IMR-90 (cell line): ENCODE data around the gene NECAB2. TPM values are rescaled to one million over a fixed set of nuclear protein-coding genes. Genes with fewer than 3 reads are reported as not detected.

ENCODE experiments used
- ATAC-seq: fragments of 200-7000 bp; cut with Tn5 transposase; 2 replicates; pipeline ENCODE4 v1.9.1; 2020; ENCODE audit warnings: low read depth, mild to moderate bottlenecking, moderate library complexity
- BruUV-seq: library from RNA; stranded (reverse); fragments of 400-500 nt; replicated peaks from 2 replicates; lab custom pipeline; 2021; lab: Mats Ljungman, UMichigan
- CTCF ChIA-PET: fragments of 300-600 bp; formaldehyde crosslinking; extraction: SDS; loops from one replicate; lab custom pipeline; 2021; ENCODE audit warnings: antibody characterized with exemption; lab: Yijun Ruan, JAX
- POLR2A ChIA-PET: fragments of 300-600 bp; sonication (Branson Sonifier 250); formaldehyde crosslinking; loops from one replicate; lab custom pipeline; 2022; ENCODE audit warnings: antibody characterized with exemption; ENCODE audit not compliant: unreplicated experiment; lab: Charles Lee
- DNase-seq: peaks from one replicate; pipeline ENCODE4 v3.0.0; 2013
- H2AFZ ChIP-seq: replicated peaks from 2 replicates; pipeline ENCODE3; 2013; ENCODE audit warnings: low read length, mild to moderate bottlenecking; ENCODE audit not compliant: poor library complexity
- H2AK5ac ChIP-seq: 2 replicates; pipeline ENCODE4 v1.6.1; 2013; ENCODE audit warnings: low read depth, low read length, inconsistent platforms
- H2AK9ac ChIP-seq: replicated peaks from 2 replicates; pipeline ENCODE3; 2013; ENCODE audit warnings: mild to moderate bottlenecking, low read depth, low read length, moderate library complexity; ENCODE audit not compliant: poor library complexity
- H2BK120ac ChIP-seq: 2 replicates; pipeline ENCODE4 v1.6.1; 2013; ENCODE audit warnings: low read depth, low read length, inconsistent platforms
- H2BK15ac ChIP-seq: 3 replicates; pipeline ENCODE4 v1.6.1; 2013; ENCODE audit warnings: low read depth, low read length, inconsistent platforms
- H2BK20ac ChIP-seq: 2 replicates; pipeline ENCODE4 v1.6.1; 2013; ENCODE audit warnings: low read depth, mild to moderate bottlenecking, inconsistent platforms, low read length, moderate library complexity
- H2BK5ac ChIP-seq: 2 replicates; pipeline ENCODE4 v1.6.1; 2013; ENCODE audit warnings: mild to moderate bottlenecking, low read depth, low read length, inconsistent platforms; ENCODE audit not compliant: poor library complexity, severe bottlenecking
- H3K14ac ChIP-seq: replicated peaks from 2 replicates; pipeline ENCODE4 v1.6.1; 2013; ENCODE audit warnings: low read depth, low read length, inconsistent platforms
- H3K18ac ChIP-seq: 2 replicates; pipeline ENCODE4 v1.6.1; 2013; ENCODE audit warnings: low read depth, low read length, control low read depth
- H3K23ac ChIP-seq: 2 replicates; pipeline ENCODE4 v1.6.1; 2013; ENCODE audit warnings: low read depth, low read length, inconsistent platforms
- H3K27ac ChIP-seq: 2 replicates; pipeline ENCODE4 v1.5.1; 2013; ENCODE audit warnings: mild to moderate bottlenecking, control low read depth, low read length; ENCODE audit not compliant: insufficient read depth
- H3K27me3 ChIP-seq: 2 replicates; pipeline ENCODE4 v1.6.1; 2013; ENCODE audit warnings: low read length; ENCODE audit not compliant: control insufficient read depth, insufficient read depth
- H3K36me3 ChIP-seq: 2 replicates; pipeline ENCODE4 v1.6.1; 2013; ENCODE audit warnings: low read length, mixed read lengths; ENCODE audit not compliant: control insufficient read depth, insufficient read depth
- H3K4ac ChIP-seq: 2 replicates; pipeline ENCODE4 v1.6.1; 2013; ENCODE audit warnings: low read depth, low read length, inconsistent platforms
- H3K4me1 ChIP-seq: 2 replicates; pipeline ENCODE4 v1.6.1; 2013; ENCODE audit warnings: low read length, mixed read lengths; ENCODE audit not compliant: control insufficient read depth, insufficient read depth
- H3K4me2 ChIP-seq: 2 replicates; pipeline ENCODE4 v1.6.1; 2013; ENCODE audit warnings: low read depth, mild to moderate bottlenecking, control low read depth, low read length, moderate library complexity
- H3K4me3 ChIP-seq: 2 replicates; pipeline ENCODE4 v1.5.1; 2013; ENCODE audit warnings: low read depth, mild to moderate bottlenecking, control low read depth, low read length, moderate library complexity; ENCODE audit not compliant: insufficient read depth
- H3K56ac ChIP-seq: 2 replicates; pipeline ENCODE4 v1.6.1; 2013; ENCODE audit warnings: low read length, inconsistent platforms; ENCODE audit not compliant: insufficient read depth; ENCODE audit errors: extremely low read depth
- H3K79me1 ChIP-seq, 2 experiments: 2 replicates each; pipeline ENCODE4 v1.6.1; 2013; ENCODE audit warnings: low read length in 2 of 2, inconsistent platforms in 1 of 2, low read depth in 1 of 2
- H3K9ac ChIP-seq: 2 replicates; pipeline ENCODE4 v1.6.1; 2013; ENCODE audit warnings: low read depth, low read length, control low read depth
- H3K9me1 ChIP-seq: 2 replicates; pipeline ENCODE4 v1.6.1; 2013; ENCODE audit warnings: low read length, inconsistent platforms; ENCODE audit not compliant: insufficient read depth
- H3K9me3 ChIP-seq: 2 replicates; pipeline ENCODE4 v1.6.1; 2013; ENCODE audit warnings: low read length; ENCODE audit not compliant: control insufficient read depth, insufficient read depth
- H4K20me1 ChIP-seq: 2 replicates; pipeline ENCODE4 v1.6.1; 2013; ENCODE audit warnings: low read length, inconsistent platforms; ENCODE audit not compliant: insufficient read depth
- H4K5ac ChIP-seq: 2 replicates; pipeline ENCODE4 v1.6.1; 2013; ENCODE audit warnings: mild to moderate bottlenecking, low read depth, low read length, control low read depth
- H4K8ac ChIP-seq, 2 experiments: 2 replicates each; pipeline ENCODE4 v1.6.1; 2013; ENCODE audit warnings: low read depth in 2 of 2, low read length in 2 of 2, control low read depth in 1 of 2, inconsistent platforms in 1 of 2
- H4K91ac ChIP-seq: 2 replicates; pipeline ENCODE4 v1.6.1; 2013; ENCODE audit warnings: low read depth, low read length, inconsistent platforms; ENCODE audit not compliant: insufficient read depth
- BHLHE40 ChIP-seq: fragments of 150-350 bp; IDR thresholded peaks from 2 replicates; pipeline ENCODE4 v1.6.1; 2016; ENCODE audit warnings: mild to moderate bottlenecking, low read depth, low read length
- CHD1 ChIP-seq: IDR thresholded peaks from 2 replicates; pipeline ENCODE4 v1.6.1; 2012; ENCODE audit warnings: low read depth, low read length, improper control_type of control experiment
- MAFK ChIP-seq: IDR thresholded peaks from 2 replicates; pipeline ENCODE4 v1.6.1; 2012; ENCODE audit warnings: low read depth, low read length, improper control_type of control experiment
- MAZ ChIP-seq: IDR thresholded peaks from 2 replicates; pipeline ENCODE4 v1.6.1; 2012; ENCODE audit warnings: low read depth, mild to moderate bottlenecking, low read length, improper control_type of control experiment, moderate library complexity, borderline replicate concordance
- MXI1 ChIP-seq: IDR thresholded peaks from 2 replicates; pipeline ENCODE4 v1.6.1; 2012; ENCODE audit warnings: low read depth, mild to moderate bottlenecking, low read length, moderate library complexity, borderline replicate concordance
- NFE2L2 ChIP-seq: fragments of 150-350 bp; IDR thresholded peaks from 2 replicates; pipeline ENCODE4 v1.6.1; 2016; ENCODE audit warnings: low read depth, mild to moderate bottlenecking, low read length
- POLR2A ChIP-seq: IDR thresholded peaks from 2 replicates; pipeline ENCODE4 v1.6.1; 2012; ENCODE audit warnings: mild to moderate bottlenecking, low read depth, low read length
- RAD21 ChIP-seq: IDR thresholded peaks from 2 replicates; pipeline ENCODE4 v1.6.1; 2012; ENCODE audit warnings: low read length, improper control_type of control experiment
- RCOR1 ChIP-seq: IDR thresholded peaks from 2 replicates; pipeline ENCODE4 v1.6.1; 2012; ENCODE audit warnings: mild to moderate bottlenecking, low read length, improper control_type of control experiment; ENCODE audit not compliant: insufficient replicate concordance
- RFX5 ChIP-seq: IDR thresholded peaks from 2 replicates; pipeline ENCODE4 v1.8.0; 2012; ENCODE audit warnings: low read depth, mild to moderate bottlenecking, low read length, moderate library complexity
- WGBS, 2 experiments: methylation state at CpG; one replicate each; pipeline versions ENCODE4 v1.1.5 to v1.1.7; 2013; ENCODE audit warnings: missing lambda C conversion rate in 2 of 2; ENCODE audit not compliant: insufficient read length in 1 of 2; ENCODE audit errors: extremely low coverage in 2 of 2; 5-methylcytosine and 5-hydroxymethylcytosine counted together
- dilution Hi-C: fragments of 300-500 bp; cut with HindIII; formaldehyde crosslinking; loops from one replicate; pipeline ENCODE4 v1.14.3; 2018; ENCODE audit warnings: low sequenced_read_pairs; ENCODE audit not compliant: unreplicated experiment
- in situ Hi-C: fragments of 300-500 bp; cut with MboI; formaldehyde crosslinking; loops from 3 replicates; pipeline ENCODE4 v1.14.3; 2019; ENCODE audit warnings: low sequenced_read_pairs, inconsistent platforms, mixed read lengths
- intact Hi-C: fragments of 100-400 bp; cut with micrococcal nuclease; formaldehyde crosslinking; loops from 2 replicates; pipeline ENCODE4 v1.10.0; 2022
- polyA plus RNA-seq, 3 experiments: library from polyadenylated mRNA; depleted of rRNA; stranded (reverse); fragments of >200 nt; gene quantifications; 2 replicates each; pipeline ENCODE4 v1.2.3, GENCODE V29; 2012; ENCODE audit warnings: low replicate concordance in 1 of 3
- total RNA-seq: library from RNA; depleted of rRNA; stranded (reverse); fragments of >200 nt; gene quantifications from 2 replicates; pipeline ENCODE4 v1.2.3, GENCODE V29; 2012
- TF ChIP-seq, protein P1 (sequence below): fragments of 150-350 bp; IDR thresholded peaks from 2 replicates; pipeline ENCODE4 v1.6.1; 2016; ENCODE audit warnings: low read depth, mild to moderate bottlenecking, low read length, moderate library complexity, borderline replicate concordance
- TF ChIP-seq, protein P2 (sequence below): conservative IDR thresholded peaks from 2 replicates; pipeline ENCODE4 v1.5.1; 2012; ENCODE audit warnings: mild to moderate bottlenecking, low read depth, low read length, improper control_type of control experiment

The NECAB2 gene
- total and polyA plus RNA-seq, 2 of the 4 experiments (the other 2 are of a cell fraction), result 0.27 TPM; not detected in 1

DNA sequence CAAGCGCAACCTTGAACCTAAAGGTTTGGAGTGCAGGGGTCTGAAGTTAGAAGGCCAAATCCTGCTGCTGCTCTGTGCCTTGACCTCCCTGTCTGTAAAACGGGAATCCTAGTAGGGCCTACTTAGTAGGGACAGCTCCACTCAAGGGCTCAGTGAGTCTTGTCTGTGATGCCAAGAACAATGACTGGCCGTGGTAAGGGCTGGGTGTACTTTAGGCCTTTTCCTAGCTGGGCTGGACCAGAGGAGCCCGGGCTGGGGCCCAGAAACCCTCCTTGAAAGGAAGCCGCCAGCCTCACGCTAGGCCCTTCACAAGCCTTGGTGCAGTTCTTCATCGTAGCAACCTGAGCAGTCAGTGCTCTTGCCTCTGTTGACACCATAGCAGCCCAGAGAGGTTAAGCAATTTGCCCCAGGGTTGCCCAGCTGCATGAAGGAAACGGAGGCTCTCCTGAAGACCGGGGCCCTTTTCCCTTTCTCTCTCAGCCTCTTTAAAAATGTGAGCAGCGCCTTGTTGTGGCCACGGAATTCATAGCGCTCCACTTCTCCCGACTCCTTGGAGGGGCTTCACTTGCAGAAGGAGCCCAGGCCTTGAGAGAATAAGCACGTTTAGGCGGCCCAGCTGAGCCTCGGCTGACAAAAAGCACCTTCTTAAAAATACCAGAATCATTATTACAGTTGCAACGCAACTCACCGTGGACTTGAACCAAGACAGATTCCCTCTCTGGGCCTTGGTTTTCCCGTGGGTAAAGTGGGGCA is 4.4 kb downstream of the NECAB2 start:
- Histone ChIP-seq H2BK15ac (no peak overlapping the region), H4K91ac (no peak overlapping the region), H3K14ac (no peak overlapping the region), H3K79me1 (no peaks in the 10 kb centered on the region), H3K18ac (no peak overlapping the region), H2BK5ac (no peak overlapping the region), H2BK20ac (no peak overlapping the region), H3K27ac (no peak overlapping the region), H2AK9ac (no peak overlapping the region), H3K27me3 (peaks cover 40% of the 10 kb centered on the region), H3K9ac (no peak overlapping the region), H3K23ac (no peak overlapping the region), H4K5ac (no peak overlapping the region), H3K4me2 (no peak overlapping the region), H2BK120ac (no peak overlapping the region), H3K4ac (no peak overlapping the region), H3K9me1 (no peaks in the 10 kb centered on the region; the same call in 1 of the 2 replicates), H2AFZ (no peak overlapping the region), H3K56ac (no peak overlapping the region), H3K36me3 (no peaks in the 10 kb centered on the region), H3K4me3 (no peak overlapping the region), H3K4me1 (no peaks in the 10 kb centered on the region), H2AK5ac (no peak overlapping the region), H4K8ac (no peak overlapping the region), H4K20me1 (no peaks in the 10 kb centered on the region; the same call in none of the 2 replicates), H3K9me3 (no peaks in the 10 kb centered on the region)
- TF ChIP-seq POLR2A (no peak), NFE2L2 (no peak), MAZ (no peak), CHD1 (no peak), MAFK (no peak), RCOR1 (no peak), MXI1 (no peak), RAD21 (no peak), BHLHE40 (no peak), RFX5 (no peak)
- TF ChIP-seq, protein P1, sequence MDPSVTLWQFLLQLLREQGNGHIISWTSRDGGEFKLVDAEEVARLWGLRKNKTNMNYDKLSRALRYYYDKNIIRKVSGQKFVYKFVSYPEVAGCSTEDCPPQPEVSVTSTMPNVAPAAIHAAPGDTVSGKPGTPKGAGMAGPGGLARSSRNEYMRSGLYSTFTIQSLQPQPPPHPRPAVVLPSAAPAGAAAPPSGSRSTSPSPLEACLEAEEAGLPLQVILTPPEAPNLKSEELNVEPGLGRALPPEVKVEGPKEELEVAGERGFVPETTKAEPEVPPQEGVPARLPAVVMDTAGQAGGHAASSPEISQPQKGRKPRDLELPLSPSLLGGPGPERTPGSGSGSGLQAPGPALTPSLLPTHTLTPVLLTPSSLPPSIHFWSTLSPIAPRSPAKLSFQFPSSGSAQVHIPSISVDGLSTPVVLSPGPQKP, result no peak
- TF ChIP-seq, protein P2, sequence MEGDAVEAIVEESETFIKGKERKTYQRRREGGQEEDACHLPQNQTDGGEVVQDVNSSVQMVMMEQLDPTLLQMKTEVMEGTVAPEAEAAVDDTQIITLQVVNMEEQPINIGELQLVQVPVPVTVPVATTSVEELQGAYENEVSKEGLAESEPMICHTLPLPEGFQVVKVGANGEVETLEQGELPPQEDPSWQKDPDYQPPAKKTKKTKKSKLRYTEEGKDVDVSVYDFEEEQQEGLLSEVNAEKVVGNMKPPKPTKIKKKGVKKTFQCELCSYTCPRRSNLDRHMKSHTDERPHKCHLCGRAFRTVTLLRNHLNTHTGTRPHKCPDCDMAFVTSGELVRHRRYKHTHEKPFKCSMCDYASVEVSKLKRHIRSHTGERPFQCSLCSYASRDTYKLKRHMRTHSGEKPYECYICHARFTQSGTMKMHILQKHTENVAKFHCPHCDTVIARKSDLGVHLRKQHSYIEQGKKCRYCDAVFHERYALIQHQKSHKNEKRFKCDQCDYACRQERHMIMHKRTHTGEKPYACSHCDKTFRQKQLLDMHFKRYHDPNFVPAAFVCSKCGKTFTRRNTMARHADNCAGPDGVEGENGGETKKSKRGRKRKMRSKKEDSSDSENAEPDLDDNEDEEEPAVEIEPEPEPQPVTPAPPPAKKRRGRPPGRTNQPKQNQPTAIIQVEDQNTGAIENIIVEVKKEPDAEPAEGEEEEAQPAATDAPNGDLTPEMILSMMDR, result no peak
- ATAC-seq, result no peak
- ChIA-PET CTCF (no interaction called here), POLR2A (no interaction called here)
- dilution Hi-C loops, result no loop called here
- WGBS, 2 experiments, result 76% methylated on average over 8 of the region's 19 CpGs; no CpG with 5 or more reads in 1 of the 2 experiments
- in situ Hi-C loops, result loop anchor here (25.0 kb wide), 1 partner anchor 515 kb away; no protein-coding TSS in a partner anchor
- intact Hi-C loops, result no loop called here
- no TSS peak for BruUV-seq
- no peak for DNase-seq
